Transverse colon (tissue), 4 donors: ENCODE results near the gene POTEJ. TPM values are rescaled to one million over a fixed set of nuclear protein-coding genes. Genes with fewer than 3 reads are reported as not detected.
A peak's percentile ranks its signal among the peaks of the same experiment; 100 is the strongest.
"Not testable (repeated sequence)": the region's sequence is repeated elsewhere in the genome, so short reads cannot be mapped to it uniquely, and the experiment has no call there.

Experiments
- DNase-seq: peaks from one replicate; pipeline ENCODE4 v3.0.0-alpha.2; 2019
- H3K27ac ChIP-seq, 4 donors: fragments of 200-600 bp; sonication (generic); 2 replicates each; pipeline ENCODE4 v1.5.1; 2016 to 2018; ENCODE audit warnings: inconsistent platforms in 4 of 4
- H3K27me3 ChIP-seq: fragments of 200-600 bp; sonication (generic); 2 replicates; pipeline ENCODE4 v1.5.1; 2017; ENCODE audit warnings: inconsistent platforms
- H3K36me3 ChIP-seq, 4 donors: fragments of 200-600 bp; sonication (generic); 2 replicates each; pipeline ENCODE4 v1.5.1; 2017 to 2019; ENCODE audit warnings: inconsistent platforms in 4 of 4
- H3K4me1 ChIP-seq, 4 donors: fragments of 200-600 bp; sonication (generic); 2 replicates each; pipeline ENCODE4 v1.5.1; 2017 to 2020; ENCODE audit warnings: inconsistent platforms in 4 of 4
- H3K4me3 ChIP-seq, 4 donors: fragments of 200-600 bp; sonication (generic); 1 replicate in 1 of 4; 2 replicates in 3 of 4; pipeline versions ENCODE4 v1.5.1 to v1.6.1; 2017 to 2019; ENCODE audit warnings: inconsistent platforms in 4 of 4
- H3K9me3 ChIP-seq, 2 donors: fragments of 200-600 bp; sonication (generic); 2 replicates each; pipeline ENCODE4 v1.5.1; 2017 to 2019; ENCODE audit warnings: inconsistent platforms in 2 of 2
- CTCF ChIP-seq, 5 experiments: fragments of 200-600 bp in 3 of 5; fragments of 450-650 bp in 2 of 5; sonication (generic) in 3 of 5; IDR thresholded peaks; 1 replicate in 2 of 5; 2 replicates in 3 of 5; pipeline ENCODE4 v1.5.1; 2016 to 2017; ENCODE audit warnings: antibody characterized with exemption in 5 of 5, inconsistent platforms in 3 of 5, mild to moderate bottlenecking in 2 of 5, moderate library complexity in 1 of 5
- WGBS, 2 donors: methylation state at CpG; one replicate each; pipeline ENCODE4 v1.1.5; 2018; ENCODE audit warnings: low coverage in 1 of 2; 5-methylcytosine and 5-hydroxymethylcytosine counted together
- in situ Hi-C, 4 donors: fragments of 200-750 bp; cut with MboI; loops; one replicate each; pipeline versions ENCODE4 v1.15.0 to v1.15.1; 2017; ENCODE audit warnings: low sequenced_read_pairs in 3 of 4, low pct_ligation_motif_present in 1 of 4, low pct_unique_long_range_greater_than_20kb in 1 of 4
- intact Hi-C: fragments of 100-400 bp; cut with DNase I; formaldehyde crosslinking; loops from one replicate; pipeline ENCODE4 v1.15.1; 2023; ENCODE audit warnings: low total_unique reads
- small RNA-seq, 4 donors: library from RNA; depleted of rRNA; stranded (forward); fragments of <200 nt; gene quantifications; one replicate each; pipeline ENCODE3, GENCODE V24; 2016
- total RNA-seq, 4 donors: library from RNA; depleted of rRNA; stranded (reverse); fragments of >200 nt; gene quantifications; one replicate each; pipeline ENCODE4 v1.1.0, GENCODE V29; 2016

The POTEJ gene
- total RNA-seq, 4 donors from 2014 or later, result 0.60 TPM; not detected in 3

- 70% methylated on average over 4 of the region's 10 CpGs; no CpG with 5 or more reads in 1 of the 2 donors for WGBS, 2 donors
These were observed 56.3 kb downstream of the POTEJ start for GRCh38 chr2:130667516-130667915.

GRCh38 chr2:130670026-130670745, 58.9 kb downstream of the POTEJ start:
- H3K4me3 ChIP-seq, in situ Hi-C loops, DNase-seq, H3K9me3 ChIP-seq, H3K36me3 ChIP-seq, H3K27ac ChIP-seq, intact Hi-C loops, H3K4me1 ChIP-seq, H3K27me3 ChIP-seq: not testable (repeated sequence)
- 89% methylated on average over 11 of the region's 13 CpGs; no CpG with 5 or more reads in 1 of the 2 donors for WGBS, 2 donors

More at GRCh38 chr2:130667516-130667915, 56.3 kb downstream of the POTEJ start:
- in situ Hi-C loops, H3K36me3 ChIP-seq, H3K4me3 ChIP-seq, H3K27me3 ChIP-seq, DNase-seq, intact Hi-C loops, H3K4me1 ChIP-seq, H3K27ac ChIP-seq, H3K9me3 ChIP-seq: not testable (repeated sequence)

- DNase-seq, in situ Hi-C loops, H3K4me1 ChIP-seq, H3K27me3 ChIP-seq, intact Hi-C loops, H3K4me3 ChIP-seq, H3K36me3 ChIP-seq, H3K27ac ChIP-seq, H3K9me3 ChIP-seq: not testable (repeated sequence)
- WGBS, 2 donors, result 50% methylated on average over 17 of the region's 35 CpGs; no CpG with 5 or more reads in 1 of the 2 donors
These were observed 81.0 kb downstream of the POTEJ start for GRCh38 chr2:130692041-130692770.

GRCh38 chr2:130693474-130693873, 82.2 kb downstream of the POTEJ start:
- H3K27ac ChIP-seq, H3K36me3 ChIP-seq, H3K9me3 ChIP-seq, H3K27me3 ChIP-seq, H3K4me3 ChIP-seq, intact Hi-C loops, in situ Hi-C loops, H3K4me1 ChIP-seq: not testable (repeated sequence)
- WGBS, 2 donors, result 20% methylated on average over 29 of the region's 37 CpGs; no CpG with 5 or more reads in 1 of the 2 donors
- TF ChIP-seq CTCF (IDR thresholded peaks at IDR 0.05), result peak in 2 of 5 experiments; percentile 14 to 30
- peak; percentile 40 for DNase-seq

GRCh38 chr2:130703250-130703649, 92.0 kb downstream of the POTEJ start:
- in situ Hi-C loops, result not testable (repeated sequence)

More at GRCh38 chr2:130703250-130703649, 92.0 kb downstream of the POTEJ start:
- intact Hi-C loops, H3K4me3 ChIP-seq, H3K36me3 ChIP-seq, DNase-seq, H3K9me3 ChIP-seq, H3K4me1 ChIP-seq, H3K27ac ChIP-seq, H3K27me3 ChIP-seq: not testable (repeated sequence)
- 90% methylated on average over 3 of the region's 3 CpGs; no CpG with 5 or more reads in 1 of the 2 donors for WGBS, 2 donors

Small RNA genes lying within 50 kb of the gene (small RNA-seq; reads per million reads assigned to genes)
- gene RF00017 (0 reads per million in 4 donors), gene RNU6-848P (0 reads per million in 4 donors)

Other genes starting within 250 kb of the POTEJ start
- gene POTEI, start 102.1 kb upstream of the POTEJ start, total RNA-seq, result under 1 TPM in 1 of 4 donors, not detected in 3; under 0.01 TPM
- gene CFC1B, start 90.2 kb upstream of the POTEJ start, total RNA-seq, result not detected
- 1 to 10 TPM in 1 of 4 donors, not detected in 3; 1.1 TPM for gene CFC1, start 11.9 kb upstream of the POTEJ start, total RNA-seq
- not detected for gene GPR148, start 117.6 kb downstream of the POTEJ start, total RNA-seq
- gene AMER3, start 144.1 kb downstream of the POTEJ start, total RNA-seq, result under 1 TPM in 2 of 4 donors, not detected in 2; 0.27 to 0.32 TPM
- 10 to 100 TPM in 1 of 4 donors, 1 to 10 TPM in 3; 1.2 to 16.8 (median 1.7) TPM for gene ARHGEF4, start 225.5 kb downstream of the POTEJ start, total RNA-seq